GM21619 (cell line): Measurements from ENCODE around the gene MRPL20.
"Not testable (repeated sequence)": the region's sequence is repeated elsewhere in the genome, so short reads cannot be mapped to it uniquely, and the experiment has no call there.

ENCODE experiments used
- ATAC-seq: cut with Tn5 transposase; IDR thresholded peaks from one replicate; pipeline ENCODE4 v1.9.1; 2021; ENCODE audit not compliant: unreplicated experiment

Gene MRPL20

GRCh38 chr1:1427106-1427819 lies 20.2 kb upstream of the MRPL20 start:
- ATAC-seq = no peak

GRCh38 chr1:1426496-1427105 lies 19.5 kb upstream of the MRPL20 start:
- ATAC-seq = no peak

- no peak for ATAC-seq
Observed at GRCh38 chr1:1425753-1426495, 18.8 kb upstream of the MRPL20 start.

- no peak for ATAC-seq
Observed at GRCh38 chr1:1425426-1425752, 18.3 kb upstream of the MRPL20 start.

- no peak for ATAC-seq
Observed at GRCh38 chr1:1424707-1425106, 17.6 kb upstream of the MRPL20 start.

- no peak for ATAC-seq
Observed at GRCh38 chr1:1423245-1423597, 16.1 kb upstream of the MRPL20 start.

GRCh38 chr1:1422465-1423244 lies 15.6 kb upstream of the MRPL20 start:
- no peak for ATAC-seq

- no peak for ATAC-seq
Observed at GRCh38 chr1:1421907-1422464, 14.9 kb upstream of the MRPL20 start.

GRCh38 chr1:1421147-1421906 lies 14.2 kb upstream of the MRPL20 start, which contains the start of gene ANKRD65:
ANKRD65 (minus strand) TSS chr1:1421276; CDS start chr1:1421005, 271 bp downstream.
- ATAC-seq = no peak

- ATAC-seq = no peak
Observed at GRCh38 chr1:1420654-1421141, 13.6 kb upstream of the MRPL20 start.

GRCh38 chr1:1419813-1420653 lies 12.9 kb upstream of the MRPL20 start:
- no peak for ATAC-seq

GRCh38 chr1:1419363-1419812 lies 12.3 kb upstream of the MRPL20 start:
- ATAC-seq = no peak

GRCh38 chr1:1418464-1419362 lies 11.6 kb upstream of the MRPL20 start:
- no peak for ATAC-seq

GRCh38 chr1:1417825-1418463 lies 10.9 kb upstream of the MRPL20 start:
- ATAC-seq = not testable (repeated sequence)

- not testable (repeated sequence) for ATAC-seq
Observed at GRCh38 chr1:1417396-1417795, 10.3 kb upstream of the MRPL20 start.

GRCh38 chr1:1415751-1416150 lies 8.7 kb upstream of the MRPL20 start:
- no peak for ATAC-seq

GRCh38 chr1:1412311-1412902 lies 5.3 kb upstream of the MRPL20 start:
- not testable (repeated sequence) for ATAC-seq
